ENCODE results near the gene PCGF3.

GRCh38 chr4:807792-808191 lies 102.2 kb downstream of the PCGF3 start:
- TF ChIP-seq, protein P1, sequence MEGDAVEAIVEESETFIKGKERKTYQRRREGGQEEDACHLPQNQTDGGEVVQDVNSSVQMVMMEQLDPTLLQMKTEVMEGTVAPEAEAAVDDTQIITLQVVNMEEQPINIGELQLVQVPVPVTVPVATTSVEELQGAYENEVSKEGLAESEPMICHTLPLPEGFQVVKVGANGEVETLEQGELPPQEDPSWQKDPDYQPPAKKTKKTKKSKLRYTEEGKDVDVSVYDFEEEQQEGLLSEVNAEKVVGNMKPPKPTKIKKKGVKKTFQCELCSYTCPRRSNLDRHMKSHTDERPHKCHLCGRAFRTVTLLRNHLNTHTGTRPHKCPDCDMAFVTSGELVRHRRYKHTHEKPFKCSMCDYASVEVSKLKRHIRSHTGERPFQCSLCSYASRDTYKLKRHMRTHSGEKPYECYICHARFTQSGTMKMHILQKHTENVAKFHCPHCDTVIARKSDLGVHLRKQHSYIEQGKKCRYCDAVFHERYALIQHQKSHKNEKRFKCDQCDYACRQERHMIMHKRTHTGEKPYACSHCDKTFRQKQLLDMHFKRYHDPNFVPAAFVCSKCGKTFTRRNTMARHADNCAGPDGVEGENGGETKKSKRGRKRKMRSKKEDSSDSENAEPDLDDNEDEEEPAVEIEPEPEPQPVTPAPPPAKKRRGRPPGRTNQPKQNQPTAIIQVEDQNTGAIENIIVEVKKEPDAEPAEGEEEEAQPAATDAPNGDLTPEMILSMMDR (conservative IDR thresholded peaks at IDR 0.05) = no peak
- no peak for TF ChIP-seq ZFX (IDR thresholded peaks at IDR 0.05)
